Erythroblast (primary cell): ENCODE results near the gene AMPH.

Experiments used
- GATA1 ChIP-seq: IDR thresholded peaks from 2 replicates; pipeline ENCODE4 v1.6.1; 2011; ENCODE audit warnings: low read depth, mild to moderate bottlenecking, control low read depth, low read length, moderate library complexity
- POLR2A ChIP-seq: IDR thresholded peaks from 2 replicates; pipeline ENCODE4 v1.6.1; 2011; ENCODE audit warnings: mild to moderate bottlenecking, low read length

DNA sequence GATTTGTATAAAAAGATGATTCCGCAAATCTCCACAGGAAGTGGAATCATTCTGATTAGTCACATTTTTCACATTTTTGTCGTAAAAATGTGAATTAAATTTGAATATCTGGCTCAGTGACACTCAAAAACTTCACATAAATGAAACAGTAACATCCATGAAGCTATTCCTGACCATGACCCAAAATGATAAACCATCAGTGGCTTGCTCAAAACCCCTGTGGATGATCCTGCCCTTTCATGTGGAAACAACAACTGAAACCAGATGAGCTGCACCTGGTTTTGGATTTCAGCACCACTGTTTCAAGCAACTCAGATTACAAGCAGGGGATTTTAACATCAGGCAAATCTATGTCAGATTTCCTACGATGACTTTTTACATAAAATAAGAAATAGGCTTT, 80.3 kb downstream of the AMPH start:
- TF ChIP-seq POLR2A (no peak), GATA1 (no peak)
